Stimulated activated CD4-positive, alpha-beta T cell treated with anti-CD3 and anti-CD28 coated beads, Interleukin-15, amount 100 ng/mL, for 48 hours (primary cell): Measurements from ENCODE around the gene CYP2A13.
"Not testable (repeated sequence)": the region's sequence is repeated elsewhere in the genome, so short reads cannot be mapped to it uniquely, and the experiment has no call there.

Source experiments
- DNase-seq, 2 donors: peaks; one replicate each; pipeline ENCODE4 v3.0.0-alpha.2; 2020; ENCODE audit warnings: low read depth in 2 of 2

The CYP2A13 gene

GRCh38 chr19:41120929-41121911 lies 33.0 kb downstream of the CYP2A13 start:
- DNase-seq: peak in 1 of 2 donors; percentile 11

DNA sequence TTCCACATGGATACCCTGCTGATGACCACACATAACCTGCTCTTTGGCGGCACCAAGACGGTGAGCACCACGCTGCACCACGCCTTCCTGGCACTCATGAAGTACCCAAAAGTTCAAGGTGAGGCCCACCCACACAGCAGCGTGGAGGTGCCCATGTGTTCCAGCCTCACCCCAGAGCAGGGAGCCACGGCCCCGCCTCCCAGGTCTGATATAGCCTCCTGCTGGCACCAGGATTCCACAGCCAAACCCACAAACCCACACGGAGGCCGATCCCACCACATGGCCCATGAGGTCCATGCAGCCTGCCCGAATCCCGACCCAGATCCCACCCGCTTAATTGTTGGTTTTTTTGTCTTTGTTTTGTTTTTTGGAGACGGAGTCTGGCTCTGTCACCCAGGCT lies 34.6 kb downstream of the CYP2A13 start:
- DNase-seq: not testable (repeated sequence)

GRCh38 chr19:41123716-41124294 lies 35.6 kb downstream of the CYP2A13 start:
- no peak for DNase-seq

DNA sequence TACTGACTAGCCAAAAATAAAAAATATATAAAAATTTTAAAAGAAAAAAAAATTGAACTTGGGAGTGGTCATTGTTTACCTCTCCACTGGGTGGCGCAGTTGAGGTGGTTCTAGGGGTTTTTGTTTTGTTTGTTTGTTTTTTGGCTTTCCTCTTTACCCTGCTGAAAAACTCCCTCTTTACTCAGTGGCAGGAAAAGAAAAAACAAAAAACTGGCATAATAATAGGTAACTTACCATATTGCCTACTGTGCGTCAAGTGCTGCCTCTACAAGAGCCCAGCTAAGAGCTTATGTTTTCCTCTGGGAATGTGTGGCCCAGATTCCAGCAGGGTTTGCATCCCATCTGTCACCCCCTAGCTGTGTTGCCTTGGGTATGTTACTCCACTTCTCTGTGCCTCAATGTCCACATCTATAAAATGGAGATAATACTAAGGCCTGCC lies 38.5 kb downstream of the CYP2A13 start:
- peak in 1 of 2 donors; percentile 33 for DNase-seq

DNA sequence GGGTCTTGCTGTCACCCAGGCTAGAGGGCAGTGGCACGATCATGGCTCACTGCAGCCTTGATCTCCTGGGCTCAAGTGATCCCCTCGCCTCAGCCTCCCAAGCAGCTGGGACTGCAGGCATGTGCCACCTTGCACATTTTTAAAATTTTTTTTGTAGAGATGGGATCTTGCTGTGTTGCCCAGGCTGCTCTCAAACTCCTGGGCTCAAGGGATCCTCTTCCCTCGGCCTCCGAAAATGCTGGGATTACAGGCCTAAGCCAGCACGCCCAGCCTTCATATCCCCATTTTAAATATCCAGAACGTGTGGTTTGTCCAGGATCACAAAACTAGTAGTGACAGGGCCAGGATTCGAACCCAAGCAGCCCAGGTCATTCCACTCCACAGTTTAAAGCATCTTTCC lies 39.1 kb downstream of the CYP2A13 start:
- DNase-seq: not testable (repeated sequence)

- DNase-seq: peak; percentile 61 to 63
Observed at GRCh38 chr19:41127801-41128300, 39.6 kb downstream of the CYP2A13 start.

DNA sequence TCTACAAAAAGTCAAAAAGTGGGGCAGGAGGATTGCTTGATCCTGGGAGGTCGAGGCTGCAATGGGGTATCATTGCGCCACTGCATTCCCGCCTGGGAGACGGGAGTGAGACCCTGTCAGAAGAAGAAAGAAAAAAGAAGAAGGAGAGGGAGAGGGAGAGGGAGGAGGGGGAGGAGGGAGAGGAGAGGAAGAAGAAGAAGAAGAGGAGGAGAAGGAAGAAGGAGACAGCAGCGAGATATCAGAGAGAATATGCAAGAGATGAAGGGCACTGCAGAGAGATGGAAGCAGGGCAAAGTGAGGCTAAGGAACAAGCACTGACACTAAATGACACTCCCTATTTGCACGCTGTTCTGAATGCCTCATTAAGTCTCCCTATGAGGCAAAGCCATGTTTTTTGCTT lies 40.4 kb downstream of the CYP2A13 start:
- no peak for DNase-seq

GRCh38 chr19:41131186-41131585 lies 42.9 kb downstream of the CYP2A13 start:
- no peak for DNase-seq

DNA sequence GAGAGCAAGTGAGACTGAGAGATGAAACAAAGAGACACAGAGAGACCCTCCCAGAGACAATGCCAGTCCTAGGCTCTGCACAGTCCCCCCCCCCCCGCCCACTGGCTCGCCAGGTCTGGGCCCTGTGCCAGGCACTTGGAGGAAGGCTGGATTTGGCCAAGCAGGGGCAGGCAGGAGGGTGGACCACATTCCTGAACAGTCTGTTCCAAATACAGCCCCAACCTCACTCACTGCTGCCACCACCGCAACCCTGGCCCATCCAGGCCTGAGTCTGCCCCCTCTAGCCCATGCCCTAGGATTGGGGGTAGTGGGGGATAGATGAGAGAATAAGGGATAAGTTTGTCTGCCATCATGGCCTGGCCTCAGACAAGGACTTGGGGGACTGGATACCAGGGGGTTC lies 45.0 kb downstream of the CYP2A13 start:
- DNase-seq: no peak

- DNase-seq: no peak
Observed at GRCh38 chr19:41134616-41135015, 46.4 kb downstream of the CYP2A13 start.

GRCh38 chr19:41135390-41136384 lies 47.4 kb downstream of the CYP2A13 start:
- DNase-seq: not testable (repeated sequence)

- DNase-seq: no peak
Observed at GRCh38 chr19:41136636-41137455, 48.6 kb downstream of the CYP2A13 start.

DNA sequence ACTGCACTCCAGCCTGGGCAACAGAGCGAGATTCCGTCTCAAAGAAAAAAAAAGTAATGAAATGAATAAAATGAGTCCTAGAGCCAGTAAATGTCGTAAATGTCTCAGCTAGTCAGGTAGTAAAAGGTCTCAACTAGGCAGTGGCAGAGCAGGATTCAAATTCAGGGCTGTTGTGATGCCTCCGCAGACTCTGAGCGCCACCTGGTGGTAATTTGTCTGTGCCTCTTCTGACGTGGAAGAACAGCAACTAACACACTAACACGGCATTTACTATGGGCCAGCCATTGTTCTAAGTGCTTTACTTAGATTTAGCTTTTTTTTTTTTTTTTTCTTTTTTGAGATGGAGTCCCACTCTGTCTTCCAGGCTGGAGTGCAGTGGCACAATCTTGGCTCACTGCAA lies 56.2 kb downstream of the CYP2A13 start:
- DNase-seq: peak; percentile 75 to 84
